ENCODE measurements around the gene ZC2HC1B. TPM values are rescaled to one million over a fixed set of nuclear protein-coding genes. Genes with fewer than 3 reads are reported as not detected.

The ZC2HC1B gene
- total and polyA plus RNA-seq, 10 of the 15 experiments (the other 5 are each of a cell fraction or from before 2014, with no cell fraction given): 0.09 to 0.36 (median 0.31) TPM; not detected in 5

- intact Hi-C loops (cut with micrococcal nuclease; ENCODE audit: unreplicated experiment) (no loop called here), in situ Hi-C loops (cut with MboI) (no loop called here)
- DNase-seq (ENCODE audit: low read depth, low spot score) (no peak), FAIRE-seq (no peak), ATAC-seq (no peak)
- ChIA-PET CTCF (interaction anchor here (1.7 kb wide), 1 partner anchor 33 kb away, joined by 5 read pairs; no protein-coding TSS in a partner anchor), POLR2A (no interaction called here), SMC1A (ENCODE audit: uncharacterized antibody, unreplicated experiment) (interaction anchor here (1.6 kb wide), 1 partner anchor 9 kb away, joined by 3 read pairs; no protein-coding TSS in a partner anchor), RAD21 (ENCODE audit: unreplicated experiment) (no interaction called here)
- no peak overlapping the region for H3K9ac ChIP-seq (ENCODE audit: control insufficient read depth, insufficient read depth, low read length)
- H3K4me3 ChIP-seq: no peak overlapping the region
- no peak for TF ChIP-seq ZBED1 (IDR thresholded peaks at IDR 0.05; ENCODE audit: borderline replicate concordance)
- TF ChIP-seq, protein P1, sequence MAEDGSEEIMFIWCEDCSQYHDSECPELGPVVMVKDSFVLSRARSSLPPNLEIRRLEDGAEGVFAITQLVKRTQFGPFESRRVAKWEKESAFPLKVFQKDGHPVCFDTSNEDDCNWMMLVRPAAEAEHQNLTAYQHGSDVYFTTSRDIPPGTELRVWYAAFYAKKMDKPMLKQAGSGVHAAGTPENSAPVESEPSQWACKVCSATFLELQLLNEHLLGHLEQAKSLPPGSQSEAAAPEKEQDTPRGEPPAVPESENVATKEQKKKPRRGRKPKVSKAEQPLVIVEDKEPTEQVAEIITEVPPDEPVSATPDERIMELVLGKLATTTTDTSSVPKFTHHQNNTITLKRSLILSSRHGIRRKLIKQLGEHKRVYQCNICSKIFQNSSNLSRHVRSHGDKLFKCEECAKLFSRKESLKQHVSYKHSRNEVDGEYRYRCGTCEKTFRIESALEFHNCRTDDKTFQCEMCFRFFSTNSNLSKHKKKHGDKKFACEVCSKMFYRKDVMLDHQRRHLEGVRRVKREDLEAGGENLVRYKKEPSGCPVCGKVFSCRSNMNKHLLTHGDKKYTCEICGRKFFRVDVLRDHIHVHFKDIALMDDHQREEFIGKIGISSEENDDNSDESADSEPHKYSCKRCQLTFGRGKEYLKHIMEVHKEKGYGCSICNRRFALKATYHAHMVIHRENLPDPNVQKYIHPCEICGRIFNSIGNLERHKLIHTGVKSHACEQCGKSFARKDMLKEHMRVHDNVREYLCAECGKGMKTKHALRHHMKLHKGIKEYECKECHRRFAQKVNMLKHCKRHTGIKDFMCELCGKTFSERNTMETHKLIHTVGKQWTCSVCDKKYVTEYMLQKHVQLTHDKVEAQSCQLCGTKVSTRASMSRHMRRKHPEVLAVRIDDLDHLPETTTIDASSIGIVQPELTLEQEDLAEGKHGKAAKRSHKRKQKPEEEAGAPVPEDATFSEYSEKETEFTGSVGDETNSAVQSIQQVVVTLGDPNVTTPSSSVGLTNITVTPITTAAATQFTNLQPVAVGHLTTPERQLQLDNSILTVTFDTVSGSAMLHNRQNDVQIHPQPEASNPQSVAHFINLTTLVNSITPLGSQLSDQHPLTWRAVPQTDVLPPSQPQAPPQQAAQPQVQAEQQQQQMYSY (CRISPR knock-in tag; IDR thresholded peaks at IDR 0.05): no peak
- TF ChIP-seq ZNF384 (IDR thresholded peaks at IDR 0.05; ENCODE audit: borderline replicate concordance, low read depth, low read length): no peak
- no peak for TF ChIP-seq IRF3 (IDR thresholded peaks at IDR 0.05)
- TF ChIP-seq SUPT20H (IDR thresholded peaks at IDR 0.05; ENCODE audit: borderline replicate concordance, control insufficient read depth, low read depth, low read length): no peak
- TF ChIP-seq SP1 (IDR thresholded peaks at IDR 0.05; ENCODE audit: low read depth, low read length): no peak
- no peak for TF ChIP-seq YBX1 (IDR thresholded peaks at IDR 0.05)
- TF ChIP-seq MTA3 (IDR thresholded peaks at IDR 0.05; ENCODE audit: borderline replicate concordance, low read length): no peak
- H3K9me3 ChIP-seq (replicated peaks; ENCODE audit: control insufficient read depth, insufficient read depth, low read length): no peaks in the 10 kb centered on the region
- H4K20me1 ChIP-seq (ENCODE audit: control insufficient read depth, insufficient read depth): no peaks in the 10 kb centered on the region
- no peaks in the 10 kb centered on the region for H3K27me3 ChIP-seq (replicated peaks in 1 of 2; ENCODE audit: control insufficient read depth in 2 of 2, insufficient read depth in 2 of 2, low read length in 1 of 2)
- no peaks in the 10 kb centered on the region for H3K4me1 ChIP-seq (ENCODE audit: control insufficient read depth, insufficient read depth, low read length)
- no peak overlapping the region for H3K27ac ChIP-seq (ENCODE audit: control insufficient read depth, insufficient read depth)
- no peak overlapping the region for H2AFZ ChIP-seq (ENCODE audit: control insufficient read depth, low read depth, low read length)
- WGBS (ENCODE audit: insufficient coverage, insufficient replicate concordance, low lambda C conversion rate, missing lambda C conversion rate): 65% methylated on average over 13 of the region's 13 CpGs
- H3K4me2 ChIP-seq (ENCODE audit: control insufficient read depth, insufficient read depth): no peak overlapping the region
- no peaks in the 10 kb centered on the region for H3K79me2 ChIP-seq (ENCODE audit: control insufficient read depth, insufficient read depth, low read length)
- no TSS peak for BruUV-seq (replicated peaks)
- no peaks in the 10 kb centered on the region for H3K36me3 ChIP-seq (ENCODE audit: control insufficient read depth in 2 of 2, insufficient read depth in 2 of 2, low read length in 1 of 2)
Observed at GRCh38 chr6:143973097-143973966, 109.1 kb downstream of the ZC2HC1B start.
